ENCODE measurements around the gene UMOD. TPM values are rescaled to one million over a fixed set of nuclear protein-coding genes. Genes with fewer than 3 reads are reported as not detected.

Gene UMOD
- polyA plus RNA-seq, 1 donor (not counting 4 experiments of a cell fraction or from before 2014, with no cell fraction given) = not detected

- dilution Hi-C loops (cut with MboI; ENCODE audit: extremely low pct_ligation_motif_present, low sequenced_read_pairs) = no loop called here
- Histone ChIP-seq H2AFZ (ENCODE audit: control insufficient read depth, low read length) (no peak overlapping the region), H3K9me3 (ENCODE audit: control insufficient read depth, low read depth, low read length) (no peaks in the 10 kb centered on the region), H3K9me1 (ENCODE audit: control insufficient read depth, extremely low read depth, insufficient read depth, low read length) (no peaks in the 10 kb centered on the region), H3K9ac (ENCODE audit: control insufficient read depth, extremely low read depth, insufficient read depth, low read length) (no peak overlapping the region), H3K79me2 (ENCODE audit: control insufficient read depth, insufficient read depth, low read length) (no peaks in the 10 kb centered on the region), H3K4me2 (ENCODE audit: control insufficient read depth, extremely low read depth, insufficient read depth, low read depth, low read length) (no peak overlapping the region), H4K20me1 (ENCODE audit: control insufficient read depth, extremely low read depth, insufficient read depth, low read length) (no peaks in the 10 kb centered on the region), H3K4me1 (ENCODE audit: control insufficient read depth, extremely low read depth, insufficient read depth, low read length) (no peaks in the 10 kb centered on the region), H3K36me3 (ENCODE audit: control insufficient read depth in 2 of 2, extremely low read depth in 1 of 2, insufficient read depth in 2 of 2, low read length in 2 of 2) (no peaks in the 10 kb centered on the region), H3K27ac (ENCODE audit: control insufficient read depth, insufficient read depth, low read length) (no peak overlapping the region), H3K4me3 (ENCODE audit: control insufficient read depth in 2 of 3, extremely low read depth in 1 of 3, insufficient read depth in 2 of 3, low read depth in 1 of 3, low read length in 3 of 3) (no peak overlapping the region), H3K27me3 (ENCODE audit: control insufficient read depth, extremely low read depth, insufficient read depth, low read length) (no peaks in the 10 kb centered on the region)
- DNase-seq (ENCODE audit: low read depth, low spot score) (no peak), FAIRE-seq (no peak)
- TF ChIP-seq CTCF (optimal IDR thresholded peaks at IDR 0.05 in 1 of 3, IDR thresholded peaks at IDR 0.05 in 1 of 3, conservative IDR thresholded peaks at IDR 0.05 in 1 of 3; ENCODE audit: extremely low read depth in 1 of 3, insufficient read depth in 2 of 3, low read length in 3 of 3) (no peak), EZH2 (IDR thresholded peaks at IDR 0.05; ENCODE audit: low read length) (no peak)
Measured at GRCh38 chr16:20311548-20311947, 41.0 kb downstream of the UMOD start.

- H3K79me2 ChIP-seq (ENCODE audit: control insufficient read depth, insufficient read depth, low read length) = no peaks in the 10 kb centered on the region
- no peaks in the 10 kb centered on the region for H3K36me3 ChIP-seq (ENCODE audit: control insufficient read depth in 2 of 2, extremely low read depth in 1 of 2, insufficient read depth in 2 of 2, low read length in 2 of 2)
- H3K9me1 ChIP-seq (ENCODE audit: control insufficient read depth, extremely low read depth, insufficient read depth, low read length) = no peaks in the 10 kb centered on the region
- H2AFZ ChIP-seq (ENCODE audit: control insufficient read depth, low read length) = no peak overlapping the region
- H3K9ac ChIP-seq (ENCODE audit: control insufficient read depth, extremely low read depth, insufficient read depth, low read length) = no peak overlapping the region
- dilution Hi-C loops (cut with MboI; ENCODE audit: extremely low pct_ligation_motif_present, low sequenced_read_pairs) = no loop called here
- no peaks in the 10 kb centered on the region for H4K20me1 ChIP-seq (ENCODE audit: control insufficient read depth, extremely low read depth, insufficient read depth, low read length)
- no peak overlapping the region for H3K27ac ChIP-seq (ENCODE audit: control insufficient read depth, insufficient read depth, low read length)
- no peak for DNase-seq (ENCODE audit: low read depth, low spot score)
- no peak for FAIRE-seq
- H3K4me1 ChIP-seq (ENCODE audit: control insufficient read depth, extremely low read depth, insufficient read depth, low read length) = no peaks in the 10 kb centered on the region
- no peaks in the 10 kb centered on the region for H3K9me3 ChIP-seq (ENCODE audit: control insufficient read depth, low read depth, low read length)
- no peak overlapping the region for H3K4me2 ChIP-seq (ENCODE audit: control insufficient read depth, extremely low read depth, insufficient read depth, low read depth, low read length)
- H3K4me3 ChIP-seq (ENCODE audit: control insufficient read depth in 2 of 3, extremely low read depth in 1 of 3, insufficient read depth in 2 of 3, low read depth in 1 of 3, low read length in 3 of 3) = no peak overlapping the region
- TF ChIP-seq CTCF (optimal IDR thresholded peaks at IDR 0.05 in 1 of 3, IDR thresholded peaks at IDR 0.05 in 1 of 3, conservative IDR thresholded peaks at IDR 0.05 in 1 of 3; ENCODE audit: extremely low read depth in 1 of 3, insufficient read depth in 2 of 3, low read length in 3 of 3) (no peak), EZH2 (IDR thresholded peaks at IDR 0.05; ENCODE audit: low read length) (no peak)
- H3K27me3 ChIP-seq (ENCODE audit: control insufficient read depth, extremely low read depth, insufficient read depth, low read length) = no peaks in the 10 kb centered on the region
Measured at GRCh38 chr16:20310421-20311395, 41.8 kb downstream of the UMOD start.

Data from keratinocyte (primary cell).